HG03469 (cell line): ENCODE results near the gene TBC1D2.

ENCODE experiments used
- ATAC-seq: cut with Tn5 transposase; IDR thresholded peaks from one replicate; pipeline ENCODE4 v1.9.1; 2021; ENCODE audit warnings: mild to moderate bottlenecking, moderate library complexity, moderate number of reproducible peaks; ENCODE audit not compliant: unreplicated experiment

The TBC1D2 gene

DNA sequence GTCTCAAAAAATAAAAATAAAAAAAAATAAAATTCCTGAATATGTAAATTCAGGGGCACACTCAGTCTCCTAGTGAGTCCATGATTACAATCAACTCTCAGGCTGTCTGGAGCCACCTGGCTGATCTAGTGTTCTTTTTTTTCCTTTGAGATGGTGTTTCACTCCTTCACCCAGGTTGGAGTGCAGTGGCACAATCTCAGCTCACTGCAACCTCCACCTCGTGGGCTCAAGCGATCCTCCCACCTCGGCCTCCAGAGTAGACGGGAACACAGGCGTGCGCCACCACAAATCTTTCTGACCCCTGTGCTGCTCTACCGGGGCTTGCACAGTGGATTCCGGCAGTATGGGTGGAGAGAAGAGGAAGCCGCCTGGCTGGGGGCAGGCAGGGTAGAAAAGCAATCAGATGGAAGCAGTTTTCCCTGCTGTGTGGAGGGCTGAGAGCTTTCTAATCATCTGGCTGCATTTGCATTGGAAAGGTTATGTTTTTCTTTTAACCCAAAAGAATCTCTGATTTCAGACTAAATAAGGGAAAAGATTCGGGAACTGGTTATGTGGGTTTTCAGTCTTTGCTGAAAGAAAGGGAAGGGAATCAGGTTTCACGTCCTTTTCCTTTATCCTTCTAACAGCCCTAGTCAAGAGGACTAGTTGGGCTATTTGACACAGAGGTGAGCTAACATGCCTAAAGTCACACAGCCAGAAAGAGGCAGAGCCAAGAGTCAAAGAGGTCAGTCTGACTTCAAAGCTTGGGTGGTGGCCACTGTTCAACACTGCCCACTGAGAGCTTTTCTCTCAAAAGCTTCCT, 36.7 kb downstream of the TBC1D2 start:
- ATAC-seq: no peak

- no peak for ATAC-seq
Measured at GRCh38 chr9:98217255-98217654, 38.2 kb downstream of the TBC1D2 start.

- no peak for ATAC-seq
Measured at GRCh38 chr9:98216391-98216790, 39.1 kb downstream of the TBC1D2 start.

GRCh38 chr9:98215821-98216220, 39.6 kb downstream of the TBC1D2 start:
- no peak for ATAC-seq

GRCh38 chr9:98215271-98215670, 40.2 kb downstream of the TBC1D2 start:
- ATAC-seq: no peak

DNA sequence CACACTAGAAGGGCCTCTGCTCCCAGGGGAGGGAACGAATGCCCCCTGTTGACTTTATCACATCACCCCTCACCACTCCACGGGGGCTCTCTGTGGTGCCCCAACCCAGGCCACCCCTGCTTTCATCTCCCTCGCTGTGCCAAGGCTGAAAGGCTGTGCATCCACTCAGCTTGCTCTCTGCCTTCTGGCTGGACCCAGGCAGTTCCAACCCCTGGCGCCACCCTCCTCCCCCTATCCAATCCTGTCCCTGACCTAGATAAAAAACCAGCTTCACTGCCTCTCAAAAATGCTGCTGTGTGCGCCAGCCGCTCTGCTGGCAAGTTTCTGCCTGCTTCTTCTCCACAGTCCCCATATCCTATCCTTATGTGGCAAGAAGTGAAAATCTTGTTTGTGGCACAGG, 40.6 kb downstream of the TBC1D2 start:
- no peak for ATAC-seq

DNA sequence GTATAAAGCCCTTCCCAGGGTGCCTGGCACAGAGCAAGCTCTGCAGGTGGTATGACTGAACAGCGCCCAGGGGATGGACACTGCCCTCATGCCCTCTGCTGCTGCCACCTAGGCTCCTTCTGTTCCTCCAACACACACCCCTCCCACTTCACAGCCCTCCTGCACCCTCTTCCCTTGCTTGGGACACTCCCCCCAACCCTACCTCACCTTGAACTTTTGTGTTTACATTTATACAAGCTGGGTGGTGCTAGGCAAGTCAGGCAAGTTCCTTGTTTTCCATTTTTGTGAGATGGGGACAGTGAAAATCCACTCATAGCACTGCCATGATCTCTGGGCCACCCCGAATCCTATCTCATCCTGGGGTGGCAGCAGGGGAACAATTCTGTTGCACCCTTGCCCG, 44.2 kb downstream of the TBC1D2 start:
- no peak for ATAC-seq

DNA sequence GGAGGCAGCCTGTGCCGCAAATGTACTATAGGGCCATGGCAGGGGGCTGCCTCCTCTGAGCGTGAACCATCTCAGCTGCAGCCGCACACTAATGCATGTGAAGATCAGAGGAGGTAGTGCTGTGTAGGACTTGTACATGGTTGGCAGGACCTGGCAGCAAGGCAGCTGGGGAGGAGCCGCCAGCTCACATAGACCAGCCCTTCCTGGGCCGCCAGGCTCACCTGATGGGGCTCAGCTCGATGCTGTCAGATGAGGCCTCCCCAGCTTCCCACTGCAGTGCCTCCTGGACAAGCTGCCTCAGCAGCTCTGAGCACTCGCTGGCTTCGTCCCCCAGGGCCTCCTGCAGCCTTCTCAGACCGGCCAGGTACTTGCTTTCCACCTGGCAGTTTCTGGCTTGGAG, 45.0 kb downstream of the TBC1D2 start:
- ATAC-seq: no peak

- ATAC-seq: no peak
Measured at GRCh38 chr9:98209530-98209929, 45.9 kb downstream of the TBC1D2 start.

DNA sequence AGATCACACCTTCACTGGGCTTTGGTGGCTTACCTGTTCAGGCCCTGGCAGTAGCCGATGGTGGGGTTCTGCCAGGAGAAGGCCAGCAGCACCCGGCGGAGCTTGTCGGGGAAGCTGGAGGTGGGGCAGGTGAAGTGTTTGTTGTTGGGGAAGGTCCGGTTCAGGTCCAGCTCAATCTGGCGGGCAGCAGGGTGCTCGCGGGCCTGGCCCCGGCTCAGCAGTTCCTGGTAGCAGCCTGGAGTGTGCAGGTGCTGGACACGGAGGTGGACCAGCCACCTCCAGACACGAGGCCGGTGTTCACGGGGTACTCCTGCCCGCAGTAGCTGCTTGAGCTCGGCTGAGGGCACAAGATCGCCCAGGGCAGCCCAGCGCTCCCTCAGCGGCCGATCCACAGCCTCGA, 46.8 kb downstream of the TBC1D2 start:
- ATAC-seq: no peak

- ATAC-seq: no peak
Measured at GRCh38 chr9:98207606-98208005, 47.8 kb downstream of the TBC1D2 start.

DNA sequence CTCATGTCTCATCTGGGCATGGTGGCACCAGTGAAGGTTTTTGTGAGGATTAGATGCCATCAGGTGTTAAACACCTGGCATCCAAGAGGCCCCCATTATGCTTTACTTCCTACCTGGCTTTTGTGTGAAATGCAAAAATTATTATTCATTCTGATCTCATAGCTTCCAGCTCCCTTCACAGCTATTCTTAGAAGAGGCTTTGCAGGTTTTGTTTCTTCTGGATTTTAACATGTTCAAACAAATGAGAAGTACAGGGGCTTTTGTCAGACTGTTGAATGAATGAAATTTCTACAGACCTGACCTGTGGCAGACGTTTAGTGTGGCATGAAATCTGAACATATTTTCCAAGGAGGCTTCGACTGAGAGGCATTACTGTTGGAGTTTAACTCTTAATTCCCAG, 48.7 kb downstream of the TBC1D2 start:
- ATAC-seq: no peak

DNA sequence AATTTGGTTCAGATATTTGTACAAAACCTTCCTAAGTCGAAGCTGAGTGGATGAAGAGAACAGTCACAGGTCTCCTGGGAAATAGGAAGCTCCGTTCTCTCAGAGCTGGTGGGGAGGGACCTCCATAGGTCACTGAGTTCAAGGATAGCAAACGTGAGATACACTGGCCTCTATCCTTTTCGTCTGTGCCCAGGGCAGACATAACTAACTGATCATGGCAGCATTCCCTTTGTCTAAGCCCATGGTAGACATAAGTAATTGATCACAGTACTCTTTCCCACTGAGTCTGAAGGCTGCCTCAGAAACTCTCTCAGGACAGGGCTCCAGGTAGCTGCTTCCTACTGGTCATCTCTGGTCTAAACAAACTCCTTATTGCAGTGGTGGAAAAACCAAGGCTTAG, 50.8 kb downstream of the TBC1D2 start:
- ATAC-seq: no peak

DNA sequence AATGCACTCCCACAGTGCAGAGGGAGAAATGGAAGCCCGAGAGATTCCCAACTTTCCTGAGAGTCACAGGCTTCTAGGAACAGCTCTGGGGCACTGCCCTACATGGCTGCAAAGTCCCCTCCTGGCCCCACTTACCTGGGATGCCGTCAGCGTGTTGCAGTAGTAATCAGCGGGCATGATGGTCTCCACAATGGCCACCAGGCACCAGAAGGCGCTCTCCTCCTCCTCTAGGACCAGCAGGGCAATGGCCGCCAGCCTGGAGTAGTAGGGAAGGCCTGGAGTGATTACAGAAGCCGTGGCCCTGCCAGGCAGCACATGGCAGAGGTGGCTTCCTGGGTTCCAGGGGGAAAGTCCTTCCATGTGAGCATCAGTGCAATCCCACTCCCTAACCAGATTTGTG, 52.3 kb downstream of the TBC1D2 start:
- ATAC-seq: no peak

GRCh38 chr9:98202252-98202651, 53.2 kb downstream of the TBC1D2 start:
- ATAC-seq: no peak

- ATAC-seq: no peak
Measured at GRCh38 chr9:98201749-98202148, 53.7 kb downstream of the TBC1D2 start.

DNA sequence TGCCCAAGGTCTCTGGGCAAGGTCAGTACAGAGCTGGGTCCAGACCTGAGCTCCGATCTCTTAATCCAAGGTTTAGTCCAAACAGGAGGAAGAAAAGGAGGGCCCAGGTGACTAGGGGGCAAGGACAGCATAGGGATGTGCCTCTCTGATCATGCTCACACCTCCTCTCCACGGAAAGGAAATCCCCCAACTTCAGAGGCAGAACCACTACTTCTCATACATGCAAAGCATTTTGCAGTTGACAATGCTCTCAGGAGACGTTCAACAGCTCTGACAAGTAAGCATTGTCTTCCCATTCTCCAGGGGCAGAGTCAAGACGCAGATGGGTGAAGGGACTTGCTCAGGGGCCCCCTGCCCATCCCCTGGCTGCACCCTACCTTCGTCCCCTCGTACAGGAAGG, 54.3 kb downstream of the TBC1D2 start:
- ATAC-seq: peak; percentile 38

DNA sequence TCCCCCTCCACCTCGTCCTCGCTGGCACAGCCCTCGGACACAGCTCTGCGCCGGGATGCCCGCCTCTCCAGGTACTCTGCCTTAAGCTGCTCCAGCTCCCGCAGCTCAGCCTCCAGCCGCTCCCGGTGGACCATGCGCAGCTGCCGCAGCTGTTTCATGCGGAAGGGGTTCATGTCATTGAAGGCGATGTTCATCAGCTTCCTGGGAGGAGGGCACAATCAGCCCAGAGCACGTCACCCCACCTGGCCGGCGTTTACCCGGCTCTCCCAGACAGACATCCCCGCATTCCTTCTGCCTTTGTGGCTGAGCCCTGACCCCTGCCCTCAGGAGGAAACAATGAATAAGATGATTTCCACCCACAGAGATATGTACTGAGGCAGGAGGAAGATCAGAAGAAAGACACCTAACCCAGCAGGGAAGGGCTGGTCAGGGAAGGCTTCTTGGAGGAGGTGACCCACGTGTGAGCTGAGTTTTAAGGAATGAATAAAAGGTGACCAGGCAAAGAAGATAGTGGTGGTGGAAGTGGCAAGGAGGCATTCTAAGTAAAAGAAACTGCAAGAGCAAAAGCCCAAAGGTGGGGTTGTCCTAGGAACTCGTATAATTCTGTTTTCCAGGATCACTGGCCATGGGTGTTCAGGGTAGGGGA, 55.9 kb downstream of the TBC1D2 start:
- no peak for ATAC-seq

DNA sequence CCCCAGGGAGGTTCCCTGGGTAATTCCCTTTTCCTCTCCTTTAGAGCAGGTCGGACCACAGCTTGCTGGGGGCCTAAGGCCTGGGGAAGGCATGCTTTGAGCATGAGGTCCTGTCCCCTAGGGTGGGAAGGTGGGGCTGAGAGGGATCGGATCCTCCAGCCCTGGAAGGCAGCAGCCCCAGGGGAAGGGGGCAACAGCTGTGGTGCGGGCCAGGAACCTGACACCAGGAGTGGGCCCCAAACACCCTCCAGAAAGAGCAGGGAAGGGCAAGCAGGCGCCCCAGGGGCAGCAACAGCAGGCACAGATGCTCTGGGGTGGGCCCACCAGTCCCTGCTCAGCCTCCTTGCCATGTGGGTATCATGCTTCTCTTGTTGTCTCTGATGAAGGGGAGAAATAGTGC, 59.8 kb downstream of the TBC1D2 start:
- no peak for ATAC-seq

- ATAC-seq: no peak
Measured at GRCh38 chr9:98193336-98193944, 62.0 kb downstream of the TBC1D2 start.

GRCh38 chr9:98192503-98193335, 62.7 kb downstream of the TBC1D2 start, which contains the start of gene CORO2A:
TSS of gene CORO2A (minus strand) at chr9:98192637. CDS start at chr9:98157660, 34,977 bp downstream.
- ATAC-seq: no peak
